Astrocyte of the cerebellum (primary cell): ENCODE results near the gene LRP1B.

ENCODE experiments used
- DNase-seq: peaks from one replicate; pipeline ENCODE4 v3.0.0-alpha.2; 2011; ENCODE audit warnings: low read depth
- H3K4me3 ChIP-seq: 2 replicates; pipeline ENCODE4 v1.5.1; 2011; ENCODE audit warnings: mild to moderate bottlenecking, low read depth, low read length, moderate library complexity
- CTCF ChIP-seq: IDR thresholded peaks from 2 replicates; pipeline ENCODE4 v1.5.1; 2012; ENCODE audit warnings: low read length, low read depth, moderate library complexity, mild to moderate bottlenecking; ENCODE audit errors: missing control alignments
- in situ Hi-C: cut with HindIII; loops from 2 replicates; pipeline ENCODE4 v1.10.0; 2017; ENCODE audit warnings: low sequenced_read_pairs

Gene LRP1B

GRCh38 chr2:142127248-142127647 is 3.6 kb downstream of the LRP1B start:
- DNase-seq = no peak
- TF ChIP-seq CTCF = no peak
- no peak overlapping the region for H3K4me3 ChIP-seq
- in situ Hi-C loops = no loop called here

- no peak for TF ChIP-seq CTCF
- DNase-seq = no peak
- in situ Hi-C loops = no loop called here
- no peak overlapping the region for H3K4me3 ChIP-seq
These were observed 6.1 kb downstream of the LRP1B start for GRCh38 chr2:142124706-142125105.

- no peak for DNase-seq
- in situ Hi-C loops = no loop called here
These were observed 11.5 kb downstream of the LRP1B start for GRCh38 chr2:142119347-142119746.

GRCh38 chr2:142112757-142113221 is 18.0 kb downstream of the LRP1B start:
- DNase-seq = peak; percentile 96
- peak; percentile 59 for TF ChIP-seq CTCF
- H3K4me3 ChIP-seq = no peak overlapping the region
- in situ Hi-C loops = no loop called here

More at GRCh38 chr2:142119347-142119746, 11.5 kb downstream of the LRP1B start:
- TF ChIP-seq CTCF = no peak
- H3K4me3 ChIP-seq = no peak overlapping the region

GRCh38 chr2:142104134-142104758 is 26.6 kb downstream of the LRP1B start:
- H3K4me3 ChIP-seq = no peak overlapping the region
- in situ Hi-C loops = no loop called here
- DNase-seq = no peak
- no peak for TF ChIP-seq CTCF

- in situ Hi-C loops = no loop called here
- no peak for DNase-seq
- no peak overlapping the region for H3K4me3 ChIP-seq
- TF ChIP-seq CTCF = no peak
These were observed 29.8 kb downstream of the LRP1B start for GRCh38 chr2:142100970-142101369.
